GM12892 (cell line): ENCODE measurements around the gene DLK1.

Source experiments
- POLR2A ChIP-seq: IDR thresholded peaks from 2 replicates; pipeline ENCODE4 v1.6.1; 2011; ENCODE audit warnings: low read depth, low read length, control low read depth
- POLR2AphosphoS5 ChIP-seq: IDR thresholded peaks from 2 replicates; pipeline ENCODE4 v1.6.1; 2011; ENCODE audit warnings: low read depth, low read length, control low read depth

GRCh38 chr14:100692859-100693558 lies 33.7 kb upstream of the DLK1 start:
- no peak for TF ChIP-seq POLR2AphosphoS5
- no peak for TF ChIP-seq POLR2A
